Activated T-cell treated with anti-CD3 and anti-CD28 coated beads for 24 hours (primary cell): ENCODE results near the gene SH3BGR.
"Not testable (repeated sequence)": the region's sequence is repeated elsewhere in the genome, so short reads cannot be mapped to it uniquely, and the experiment has no call there.

Experiments used
- DNase-seq: peaks from one replicate; pipeline ENCODE4 v3.0.0-alpha.2; 2020; ENCODE audit warnings: low read depth

SH3BGR gene

GRCh38 chr21:39451332-39452206 lies at the start of gene SH3BGR:
Gene SH3BGR (plus strand): TSS chr21:39451970. CDS start chr21:39452097, 127 bp downstream.
- DNase-seq, result no peak

GRCh38 chr21:39406065-39406464 lies 45.7 kb upstream of the SH3BGR start:
- no peak for DNase-seq

- not testable (repeated sequence) for DNase-seq
Measured at GRCh38 chr21:39419204-39419603, 32.6 kb upstream of the SH3BGR start.

- DNase-seq, result no peak
Measured at GRCh38 chr21:39422527-39423241, 29.1 kb upstream of the SH3BGR start.

- no peak for DNase-seq
Measured at GRCh38 chr21:39429445-39429844, 22.3 kb upstream of the SH3BGR start.

GRCh38 chr21:39430016-39430415 lies 21.8 kb upstream of the SH3BGR start:
- no peak for DNase-seq

- no peak for DNase-seq
Measured at GRCh38 chr21:39430457-39430856, 21.3 kb upstream of the SH3BGR start.

GRCh38 chr21:39430954-39431353 lies 20.8 kb upstream of the SH3BGR start:
- DNase-seq, result no peak

GRCh38 chr21:39434950-39435349 lies 16.8 kb upstream of the SH3BGR start:
- no peak for DNase-seq

- DNase-seq, result no peak
Measured at GRCh38 chr21:39439232-39439631, 12.5 kb upstream of the SH3BGR start.

GRCh38 chr21:39441502-39442475 lies 10.0 kb upstream of the SH3BGR start:
- DNase-seq, result no peak

- no peak for DNase-seq
Measured at GRCh38 chr21:39444421-39445180, 7.2 kb upstream of the SH3BGR start.

GRCh38 chr21:39445321-39446269 lies 6.2 kb upstream of the SH3BGR start, which contains the start of gene LCA5L:
Gene LCA5L (minus strand): TSS chr21:39445778. CDS start chr21:39428493, 17,285 bp downstream.
- peak; percentile 85 for DNase-seq

GRCh38 chr21:39447264-39447663 lies 4.5 kb upstream of the SH3BGR start:
- DNase-seq, result no peak

GRCh38 chr21:39452207-39452969 lies 618 bp downstream of the SH3BGR start:
- no peak for DNase-seq

GRCh38 chr21:39452970-39453342 lies 1.2 kb downstream of the SH3BGR start:
- no peak for DNase-seq

- no peak for DNase-seq
Measured at GRCh38 chr21:39453571-39454179, 1.9 kb downstream of the SH3BGR start.

GRCh38 chr21:39454949-39455668 lies 3.3 kb downstream of the SH3BGR start:
- no peak for DNase-seq
